ENCODE data around the gene LDB1. TPM values are rescaled to one million over a fixed set of nuclear protein-coding genes. Genes with fewer than 3 reads are reported as not detected.

LDB1 gene
- polyA plus RNA-seq, 1 donor, result 62.4 TPM

DNA sequence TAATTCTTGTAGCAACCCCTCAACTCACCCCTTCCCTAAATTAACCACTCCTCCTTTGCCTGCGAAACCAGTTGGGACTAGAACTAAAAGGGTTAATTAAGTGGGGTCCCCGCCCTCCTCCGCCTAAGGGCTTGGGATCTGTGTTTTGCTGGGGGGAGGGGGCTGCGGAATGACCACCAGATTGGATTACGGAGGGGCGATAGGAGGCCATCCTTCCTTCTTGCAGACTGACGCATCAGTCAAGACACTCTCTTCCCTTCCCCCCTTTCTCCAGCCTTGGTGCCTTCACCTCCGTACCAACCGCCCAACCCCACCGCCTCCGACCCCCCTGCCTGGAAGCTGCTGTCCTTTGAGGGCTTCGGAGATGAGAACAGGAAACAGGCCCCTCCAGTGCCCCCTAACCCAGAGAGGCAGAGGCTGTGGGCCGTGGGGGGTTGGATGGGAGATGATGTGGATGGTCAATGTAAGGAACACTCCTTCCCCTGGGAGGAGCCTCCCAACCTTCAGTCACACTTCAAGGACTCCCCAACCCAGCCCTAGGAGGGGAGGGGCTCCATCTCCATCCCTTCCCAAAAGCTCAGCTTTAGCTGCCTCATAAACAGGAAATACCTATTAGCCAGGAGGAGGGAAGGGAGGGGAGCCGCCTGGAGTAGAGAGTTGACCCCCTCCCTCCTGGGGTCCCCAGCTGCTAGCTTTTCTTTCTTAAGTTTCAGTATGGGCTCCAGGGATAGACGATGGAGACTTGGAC is 997 bp upstream of the LDB1 start:
- H3K27ac ChIP-seq (ENCODE audit: low read length), result peak overlapping the region; percentile 90
- H3K36me3 ChIP-seq (ENCODE audit: control insufficient read depth, insufficient read depth, low read length), result no peaks in the 10 kb centered on the region
- no peaks in the 10 kb centered on the region for H3K27me3 ChIP-seq (ENCODE audit: control insufficient read depth, insufficient read depth, low read length)
- peak; percentile 71 to 75 for DNase-seq
- H3K4me1 ChIP-seq (ENCODE audit: control insufficient read depth, insufficient read depth, low read length), result peaks cover 53% of the 10 kb centered on the region
- peak overlapping the region; percentile 97 for H3K4me3 ChIP-seq (ENCODE audit: low read length)
- H3K9me3 ChIP-seq (ENCODE audit: control insufficient read depth, low read depth, low read length), result no peaks in the 10 kb centered on the region
- WGBS (ENCODE audit: insufficient coverage, low lambda C conversion rate), result no CpG with 5 or more reads among the region's 15 CpGs

DNA sequence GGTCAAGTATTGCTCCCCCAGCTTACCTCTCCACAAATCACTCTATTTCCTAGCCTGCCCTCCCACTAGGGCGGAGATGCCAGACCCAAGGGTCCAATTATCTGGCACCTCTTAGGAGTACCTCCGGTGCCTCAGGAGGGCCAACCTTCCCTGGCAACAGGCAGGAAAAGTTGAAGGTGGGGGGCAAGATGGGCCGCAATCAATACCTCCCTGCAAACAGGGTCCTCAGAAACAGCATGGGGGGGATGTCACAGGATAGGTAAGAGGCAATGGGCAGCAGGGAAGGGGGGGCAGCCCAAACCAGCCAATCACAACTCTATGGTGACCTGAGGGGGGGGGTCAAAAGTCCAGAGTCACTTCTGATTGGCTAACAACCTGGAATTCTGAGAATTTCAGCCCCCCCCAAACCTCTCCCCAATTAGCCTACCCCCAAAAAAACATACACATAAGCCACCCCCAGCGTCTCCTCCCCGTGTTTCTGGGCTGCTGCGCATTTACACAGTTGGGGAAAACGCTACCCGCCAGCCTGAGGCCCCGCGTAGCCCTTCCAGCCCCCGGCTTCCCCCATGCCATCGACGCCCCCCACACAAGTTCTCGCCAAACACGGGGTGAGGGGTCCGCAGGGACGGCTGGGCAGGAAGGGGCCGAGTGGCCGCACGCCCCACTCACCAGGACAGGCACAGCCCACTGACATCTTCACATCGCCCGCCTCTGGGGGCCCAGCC is 589 bp downstream of the LDB1 start:
- peak; percentile 43 to 67 for DNase-seq
- H3K27ac ChIP-seq (ENCODE audit: low read length), result peak overlapping the region; percentile 90
- peak overlapping the region; percentile 97 for H3K4me3 ChIP-seq (ENCODE audit: low read length)
- no peaks in the 10 kb centered on the region for H3K27me3 ChIP-seq (ENCODE audit: control insufficient read depth, insufficient read depth, low read length)
- H3K4me1 ChIP-seq (ENCODE audit: control insufficient read depth, insufficient read depth, low read length), result peaks cover 62% of the 10 kb centered on the region
- no peaks in the 10 kb centered on the region for H3K36me3 ChIP-seq (ENCODE audit: control insufficient read depth, insufficient read depth, low read length)
- H3K9me3 ChIP-seq (ENCODE audit: control insufficient read depth, low read depth, low read length), result no peaks in the 10 kb centered on the region
- WGBS (ENCODE audit: insufficient coverage, low lambda C conversion rate), result no CpG with 5 or more reads among the region's 22 CpGs

DNA sequence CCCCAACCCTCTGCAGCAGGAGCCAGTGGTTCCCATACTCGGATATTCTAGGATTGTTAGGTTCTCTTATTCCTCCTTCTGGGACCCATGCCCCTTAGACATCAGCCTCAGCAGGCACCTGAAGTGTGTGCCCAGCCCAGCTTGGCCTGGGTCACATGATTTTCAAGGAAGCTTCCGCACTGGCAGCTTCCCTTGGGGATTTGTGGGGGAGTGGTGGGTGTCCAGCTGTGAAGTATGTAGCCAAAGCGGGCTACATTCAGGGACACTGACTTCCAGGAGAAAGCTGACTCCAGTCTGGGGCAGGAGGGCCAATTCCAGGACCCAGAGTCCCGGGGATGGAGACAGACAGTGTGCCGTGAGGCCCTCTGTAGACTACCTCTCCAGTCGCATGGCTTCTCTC is 1.3 kb downstream of the LDB1 start:
- H3K27ac ChIP-seq (ENCODE audit: low read length), result peak overlapping the region; percentile 90
- H3K9me3 ChIP-seq (ENCODE audit: control insufficient read depth, low read depth, low read length), result no peaks in the 10 kb centered on the region
- DNase-seq, result peak; percentile 23 to 38
- peaks cover 62% of the 10 kb centered on the region for H3K4me1 ChIP-seq (ENCODE audit: control insufficient read depth, insufficient read depth, low read length)
- no peaks in the 10 kb centered on the region for H3K36me3 ChIP-seq (ENCODE audit: control insufficient read depth, insufficient read depth, low read length)
- H3K27me3 ChIP-seq (ENCODE audit: control insufficient read depth, insufficient read depth, low read length), result no peaks in the 10 kb centered on the region
- no CpG with 5 or more reads among the region's 6 CpGs for WGBS (ENCODE audit: insufficient coverage, low lambda C conversion rate)
- peak overlapping the region; percentile 97 for H3K4me3 ChIP-seq (ENCODE audit: low read length)

DNA sequence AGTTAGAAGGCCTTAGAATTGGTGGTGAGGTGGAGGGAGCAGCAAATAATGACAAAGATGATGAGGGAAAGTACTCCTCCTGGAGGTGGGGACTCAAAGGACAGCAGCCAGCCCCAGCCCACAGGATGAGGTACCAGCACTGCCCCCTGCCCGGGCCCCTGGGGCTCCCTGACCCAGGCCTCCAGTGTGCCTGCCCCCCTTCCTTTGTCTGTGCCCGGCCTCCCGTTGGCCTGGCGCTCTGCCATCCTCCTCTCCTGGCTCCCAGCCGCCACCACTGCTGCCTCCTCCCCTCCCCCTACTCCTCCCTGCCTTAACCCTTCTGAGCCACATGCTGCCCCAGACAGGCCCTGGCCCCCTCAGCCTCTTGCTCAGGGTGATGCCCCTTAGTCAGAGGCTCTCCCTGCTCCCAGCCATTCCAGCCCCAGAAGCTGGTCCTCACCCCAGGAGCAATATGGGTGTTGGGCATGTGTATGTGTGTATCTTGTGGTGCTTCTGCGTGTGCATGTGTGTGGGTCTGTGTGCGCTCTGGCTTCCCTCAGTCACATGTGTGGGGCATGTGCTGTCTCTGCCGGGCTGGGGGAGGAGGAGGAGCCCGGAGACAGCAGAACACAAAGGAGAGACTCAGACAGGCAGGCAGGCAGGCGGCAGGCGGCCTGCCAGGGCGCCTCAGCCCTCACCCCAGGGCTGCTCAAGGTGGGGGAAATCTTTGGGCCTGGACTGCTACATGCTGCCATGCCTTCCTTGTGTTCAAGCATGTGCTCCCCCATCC is 2.6 kb downstream of the LDB1 start:
- H3K9me3 ChIP-seq (ENCODE audit: control insufficient read depth, low read depth, low read length), result no peaks in the 10 kb centered on the region
- DNase-seq, result peak; percentile 73 to 86
- H3K27ac ChIP-seq (ENCODE audit: low read length), result peak overlapping the region; percentile 90
- peak overlapping the region; percentile 0 for H3K4me3 ChIP-seq (ENCODE audit: low read length)
- H3K4me1 ChIP-seq (ENCODE audit: control insufficient read depth, insufficient read depth, low read length), result peaks cover 69% of the 10 kb centered on the region
- H3K36me3 ChIP-seq (ENCODE audit: control insufficient read depth, insufficient read depth, low read length), result no peaks in the 10 kb centered on the region
- WGBS (ENCODE audit: insufficient coverage, low lambda C conversion rate), result no CpG with 5 or more reads among the region's 12 CpGs
- no peaks in the 10 kb centered on the region for H3K27me3 ChIP-seq (ENCODE audit: control insufficient read depth, insufficient read depth, low read length)

DNA sequence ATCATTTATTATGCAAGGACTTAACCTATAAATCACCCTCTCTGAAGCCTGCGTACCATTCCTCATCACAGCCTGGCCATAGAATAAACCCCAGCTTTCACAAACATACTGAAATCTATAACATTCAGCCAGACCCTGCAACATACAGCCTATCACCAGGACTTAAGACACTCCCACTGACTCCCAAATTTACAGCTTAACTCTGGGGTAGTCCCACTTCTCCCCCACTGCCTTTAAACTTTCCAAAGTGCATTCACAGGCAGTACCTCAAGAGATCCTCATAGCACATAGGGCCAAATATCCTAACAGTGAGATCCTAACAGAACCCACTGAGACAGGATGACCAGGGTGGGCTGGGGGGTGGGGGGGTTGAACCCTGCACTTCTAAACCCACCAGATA is 3.5 kb downstream of the LDB1 start:
- no CpG with 5 or more reads among the region's 1 CpG for WGBS (ENCODE audit: insufficient coverage, low lambda C conversion rate)
- Histone ChIP-seq H3K36me3 (ENCODE audit: control insufficient read depth, insufficient read depth, low read length) (peaks cover 3% of the 10 kb centered on the region), H3K4me1 (ENCODE audit: control insufficient read depth, insufficient read depth, low read length) (peaks cover 65% of the 10 kb centered on the region), H3K27me3 (ENCODE audit: control insufficient read depth, insufficient read depth, low read length) (no peaks in the 10 kb centered on the region), H3K27ac (ENCODE audit: low read length) (peak overlapping the region; percentile 90), H3K4me3 (ENCODE audit: low read length) (peak overlapping the region; percentile 0), H3K9me3 (ENCODE audit: control insufficient read depth, low read depth, low read length) (no peaks in the 10 kb centered on the region)
- DNase-seq, result no peak

DNA sequence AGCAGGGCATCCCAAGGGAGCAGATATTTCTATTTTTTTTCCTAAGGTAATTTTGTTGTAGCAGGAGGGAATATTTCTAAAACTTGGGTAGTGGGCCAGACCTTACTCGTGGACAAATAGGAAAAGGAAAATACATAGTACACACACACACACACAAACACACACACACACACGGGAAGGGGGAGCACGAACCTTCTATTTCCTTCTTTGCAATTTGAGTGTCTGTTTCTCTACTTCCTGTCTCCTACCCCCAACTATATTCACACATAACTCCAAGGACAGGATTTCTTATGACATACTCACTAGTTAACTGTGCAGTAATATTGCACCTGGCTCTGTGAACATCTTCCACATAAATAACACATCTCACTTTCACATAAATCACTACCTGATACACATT is 4.4 kb downstream of the LDB1 start:
- Histone ChIP-seq H3K4me1 (ENCODE audit: control insufficient read depth, insufficient read depth, low read length) (peaks cover 56% of the 10 kb centered on the region), H3K9me3 (ENCODE audit: control insufficient read depth, low read depth, low read length) (no peaks in the 10 kb centered on the region), H3K36me3 (ENCODE audit: control insufficient read depth, insufficient read depth, low read length) (peaks cover 11% of the 10 kb centered on the region), H3K27ac (ENCODE audit: low read length) (peak overlapping the region; percentile 77), H3K4me3 (ENCODE audit: low read length) (no peak overlapping the region), H3K27me3 (ENCODE audit: control insufficient read depth, insufficient read depth, low read length) (no peaks in the 10 kb centered on the region)
- DNase-seq, result peak in 1 of 2 donors; percentile 11
- WGBS (ENCODE audit: insufficient coverage, low lambda C conversion rate), result 40% methylated on average over 1 of the region's 3 CpGs

DNA sequence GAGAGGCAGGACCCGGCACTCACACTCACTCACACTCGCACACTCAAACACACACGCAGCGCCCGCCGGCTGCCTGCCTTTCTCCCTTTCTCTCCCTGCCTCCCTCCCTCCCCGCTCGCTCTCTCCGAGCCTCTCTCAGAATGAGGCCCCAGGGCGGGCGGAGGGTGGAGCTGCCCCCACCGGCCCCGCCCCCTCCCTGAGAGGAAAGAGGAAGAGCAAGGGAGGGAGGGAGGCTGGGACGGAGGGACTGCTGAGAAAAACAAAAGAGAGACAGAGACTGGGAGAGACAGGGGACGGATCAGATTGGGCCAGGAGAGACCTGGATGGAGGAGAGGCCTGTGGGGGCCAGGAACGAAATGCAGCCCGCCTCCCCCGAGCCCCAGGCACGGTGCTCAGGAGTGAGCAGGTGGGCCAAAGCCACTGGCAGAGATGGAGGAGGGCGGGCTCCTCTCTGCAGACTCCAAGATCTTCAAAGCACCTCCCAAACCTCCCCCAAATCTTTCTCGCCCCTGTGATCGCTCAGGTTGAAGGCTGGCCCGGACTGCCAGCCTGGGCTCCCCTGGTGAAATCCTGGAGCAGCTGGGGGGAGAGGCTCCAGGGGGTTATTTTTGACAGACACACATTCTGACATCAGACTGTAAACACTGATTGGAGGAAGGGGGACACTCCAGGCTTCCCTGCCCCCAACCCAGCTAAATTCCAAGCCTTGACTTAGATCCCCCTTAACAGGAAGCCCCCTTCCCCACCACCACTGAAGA is 5.1 kb downstream of the LDB1 start:
- no peaks in the 10 kb centered on the region for H3K9me3 ChIP-seq (ENCODE audit: control insufficient read depth, low read depth, low read length)
- H3K27ac ChIP-seq (ENCODE audit: low read length), result peak overlapping the region; percentile 77
- DNase-seq, result peak; percentile 80 to 92
- peaks cover 19% of the 10 kb centered on the region for H3K36me3 ChIP-seq (ENCODE audit: control insufficient read depth, insufficient read depth, low read length)
- H3K4me1 ChIP-seq (ENCODE audit: control insufficient read depth, insufficient read depth, low read length), result peaks cover 56% of the 10 kb centered on the region
- 6% methylated on average over 2 of the region's 23 CpGs for WGBS (ENCODE audit: insufficient coverage, low lambda C conversion rate)
- H3K4me3 ChIP-seq (ENCODE audit: low read length), result peak overlapping the region; percentile 84
- no peaks in the 10 kb centered on the region for H3K27me3 ChIP-seq (ENCODE audit: control insufficient read depth, insufficient read depth, low read length)

DNA sequence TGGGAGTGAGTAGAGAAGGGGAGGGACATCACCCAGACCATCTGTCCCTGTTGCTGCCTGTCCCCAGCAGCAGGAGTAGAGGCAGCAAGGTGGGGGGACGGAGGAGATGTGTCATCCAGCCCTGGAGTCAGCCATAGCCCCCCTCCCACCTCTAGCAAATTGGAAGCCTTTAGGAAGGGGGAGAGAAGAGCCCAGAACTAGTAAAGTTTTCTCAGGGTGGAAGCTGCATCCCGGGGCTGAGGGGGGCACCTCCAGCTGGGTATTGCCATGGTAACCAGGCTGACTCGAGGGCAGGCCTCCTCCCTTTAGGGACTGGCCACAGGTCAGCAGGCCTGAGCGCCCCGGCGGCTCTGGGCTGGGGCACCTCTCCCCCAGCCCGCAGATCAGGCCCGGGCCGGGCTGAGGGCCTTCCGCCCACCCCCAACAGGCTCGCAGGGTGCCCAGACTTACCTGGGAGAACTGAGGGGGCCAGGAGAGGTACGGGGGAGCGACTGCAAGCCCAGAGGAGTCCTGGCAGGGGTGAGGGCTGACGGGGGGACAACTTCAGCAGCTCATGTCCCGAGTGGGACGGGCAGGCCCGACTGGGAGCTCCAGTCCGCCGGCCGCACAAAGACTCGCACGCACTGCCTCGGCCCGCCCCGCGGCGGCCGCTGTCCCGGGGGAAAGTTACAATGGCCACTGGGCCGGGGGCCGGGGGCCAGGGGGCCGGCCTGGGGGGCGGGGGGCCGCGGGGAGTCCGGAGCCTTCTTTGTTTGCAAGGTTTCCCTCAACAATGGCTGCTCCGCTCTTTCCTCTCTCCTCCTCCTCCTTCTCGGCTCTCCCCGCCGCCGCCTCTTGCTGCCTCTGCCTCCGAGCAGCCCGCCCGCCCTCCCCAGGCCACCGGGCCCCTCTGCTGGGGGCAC is 6.0 kb downstream of the LDB1 start:
- Histone ChIP-seq H3K36me3 (ENCODE audit: control insufficient read depth, insufficient read depth, low read length) (peaks cover 27% of the 10 kb centered on the region), H3K4me3 (ENCODE audit: low read length) (peak overlapping the region; percentile 84), H3K9me3 (ENCODE audit: control insufficient read depth, low read depth, low read length) (no peaks in the 10 kb centered on the region), H3K27ac (ENCODE audit: low read length) (peak overlapping the region; percentile 77), H3K27me3 (ENCODE audit: control insufficient read depth, insufficient read depth, low read length) (no peaks in the 10 kb centered on the region), H3K4me1 (ENCODE audit: control insufficient read depth, insufficient read depth, low read length) (peaks cover 51% of the 10 kb centered on the region)
- no CpG with 5 or more reads among the region's 45 CpGs for WGBS (ENCODE audit: insufficient coverage, low lambda C conversion rate)
- peak in 1 of 2 donors; percentile 39 for DNase-seq

DNA sequence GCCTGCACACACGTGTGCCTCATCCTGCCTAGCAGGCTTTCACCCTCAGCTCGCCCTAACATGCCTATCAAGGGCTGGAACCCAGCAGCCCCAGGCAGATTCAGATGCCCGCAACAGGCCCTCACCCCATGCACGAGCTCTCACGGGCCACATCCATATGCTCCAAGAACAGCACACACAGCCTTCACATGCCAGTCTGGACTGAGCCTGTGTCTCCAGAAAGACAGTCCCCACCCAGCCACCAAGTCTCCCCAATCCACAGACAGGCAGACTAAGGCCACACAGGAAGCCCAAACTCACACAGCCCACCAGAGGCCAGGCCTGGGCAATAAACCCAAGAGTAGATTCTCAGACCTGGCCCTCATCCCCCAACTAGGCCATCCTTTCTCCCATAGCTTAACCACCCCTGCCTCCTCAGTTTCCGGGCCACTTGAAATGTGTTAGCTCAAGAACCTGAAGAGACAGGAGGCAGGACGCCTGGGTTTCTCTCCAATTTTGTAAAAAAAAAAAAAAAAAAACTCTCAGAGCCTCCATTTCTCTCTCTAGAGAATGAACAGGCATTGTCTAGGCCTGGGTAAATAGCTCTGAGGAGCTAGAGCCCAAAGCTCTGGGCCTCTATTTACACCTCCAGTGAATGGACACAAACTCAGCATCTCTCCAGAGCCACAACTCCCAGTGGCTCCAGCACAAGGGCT is 6.8 kb downstream of the LDB1 start:
- H3K4me1 ChIP-seq (ENCODE audit: control insufficient read depth, insufficient read depth, low read length), result peaks cover 43% of the 10 kb centered on the region
- no peaks in the 10 kb centered on the region for H3K9me3 ChIP-seq (ENCODE audit: control insufficient read depth, low read depth, low read length)
- H3K4me3 ChIP-seq (ENCODE audit: low read length), result peak overlapping the region; percentile 84
- peaks cover 35% of the 10 kb centered on the region for H3K36me3 ChIP-seq (ENCODE audit: control insufficient read depth, insufficient read depth, low read length)
- H3K27ac ChIP-seq (ENCODE audit: low read length), result no peak overlapping the region
- peak in 1 of 2 donors; percentile 11 for DNase-seq
- no peaks in the 10 kb centered on the region for H3K27me3 ChIP-seq (ENCODE audit: control insufficient read depth, insufficient read depth, low read length)
- WGBS (ENCODE audit: insufficient coverage, low lambda C conversion rate), result no CpG with 5 or more reads among the region's 7 CpGs

All from large intestine (tissue), 3 donors.